MV-4-11 (cell line): ENCODE results near the gene ALCAM.

Experiments used
- DNase-seq: peaks from one replicate; lab custom pipeline; 2025; lab: John Stamatoyannopoulos, UW

The ALCAM gene

GRCh38 chr3:105490045-105490444 lies 123.3 kb downstream of the ALCAM start:
- no peak for DNase-seq

DNA sequence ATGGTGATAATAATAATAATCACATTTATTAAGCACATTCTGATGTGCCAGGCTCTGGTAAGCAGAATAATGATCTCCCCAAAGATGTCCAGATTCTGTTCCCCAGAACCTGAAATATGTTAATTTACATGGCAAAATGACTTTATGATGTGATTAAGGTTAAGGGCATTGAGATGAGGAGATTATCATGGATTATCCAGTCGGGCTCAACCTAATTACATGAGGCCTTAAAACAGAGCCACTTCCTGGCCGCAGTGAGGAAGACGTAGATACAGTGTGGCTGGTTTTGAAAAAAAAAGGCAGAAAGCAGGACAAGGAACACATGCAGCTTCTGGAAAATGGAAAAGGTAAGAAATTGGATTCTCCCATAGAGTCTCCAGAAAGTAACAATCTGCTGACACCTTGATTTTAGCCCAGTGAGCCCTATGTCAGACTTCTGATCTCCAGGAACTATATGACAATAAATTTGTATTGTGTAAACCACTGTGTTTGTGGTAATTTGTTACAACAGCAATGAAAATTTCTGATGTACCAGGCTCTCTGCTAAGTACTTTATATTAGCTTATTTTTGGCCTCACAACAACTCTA lies 126.7 kb downstream of the ALCAM start:
- DNase-seq, result no peak

GRCh38 chr3:105495021-105495420 lies 128.3 kb downstream of the ALCAM start:
- DNase-seq, result no peak

DNA sequence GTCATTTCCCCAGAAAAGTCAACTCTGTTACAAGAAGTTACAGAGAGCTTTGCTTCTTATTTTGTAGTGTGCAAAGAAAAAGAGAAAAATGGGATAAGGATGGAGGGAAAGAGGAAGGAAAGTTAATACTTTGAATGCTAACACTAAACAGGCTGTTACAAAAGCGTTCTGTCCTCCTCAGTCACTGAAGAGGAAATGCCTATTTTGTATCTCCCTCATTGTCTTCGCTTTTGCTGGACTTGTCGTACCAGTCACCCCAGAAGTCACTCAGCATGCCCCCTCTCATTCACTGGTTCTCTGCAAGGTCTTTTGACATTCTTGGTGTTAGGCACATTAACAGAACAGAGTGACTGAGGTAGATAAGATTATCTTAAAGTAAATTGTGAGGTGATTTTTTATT lies 129.6 kb downstream of the ALCAM start:
- DNase-seq, result no peak

DNA sequence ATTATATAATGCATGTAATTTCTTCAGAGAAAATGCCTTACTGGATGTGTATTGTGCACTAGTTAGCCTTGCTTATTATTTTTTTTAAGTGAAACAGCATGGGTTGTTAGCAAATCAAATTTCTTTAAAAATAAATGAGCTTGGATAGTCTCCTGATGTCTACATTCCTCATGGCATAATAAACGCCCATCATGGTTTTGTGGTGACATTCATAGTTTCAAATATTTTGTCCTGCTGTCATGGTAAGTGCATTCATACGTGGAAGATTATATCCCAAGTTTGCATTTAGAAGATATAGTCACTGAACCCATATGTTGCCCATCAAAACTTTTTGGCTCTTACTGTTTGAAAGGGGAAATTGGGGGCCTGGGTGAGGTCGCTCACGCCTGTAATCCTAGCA lies 130.7 kb downstream of the ALCAM start:
- DNase-seq, result no peak

DNA sequence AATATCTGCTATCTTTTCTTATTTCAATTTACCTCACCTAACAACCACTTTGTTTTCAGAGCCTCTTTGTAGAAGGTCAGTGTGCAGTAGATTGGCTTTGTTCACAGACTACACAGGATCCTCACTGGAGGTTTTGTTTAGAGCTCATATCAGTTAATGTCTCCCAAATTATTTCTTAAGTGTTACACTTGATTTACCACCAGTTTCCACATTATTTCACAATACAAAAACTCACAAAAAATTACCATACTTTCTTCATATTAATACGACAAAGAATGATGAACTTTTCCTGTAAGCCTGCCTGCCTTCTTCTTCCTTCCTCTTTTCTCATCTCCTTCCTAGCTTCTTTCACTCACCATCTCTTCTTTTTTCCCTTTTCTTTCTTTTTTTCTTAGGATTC lies 133.3 kb downstream of the ALCAM start:
- peak; percentile 16 for DNase-seq

- DNase-seq, result no peak
These were observed 135.6 kb downstream of the ALCAM start for GRCh38 chr3:105502333-105502732.

DNA sequence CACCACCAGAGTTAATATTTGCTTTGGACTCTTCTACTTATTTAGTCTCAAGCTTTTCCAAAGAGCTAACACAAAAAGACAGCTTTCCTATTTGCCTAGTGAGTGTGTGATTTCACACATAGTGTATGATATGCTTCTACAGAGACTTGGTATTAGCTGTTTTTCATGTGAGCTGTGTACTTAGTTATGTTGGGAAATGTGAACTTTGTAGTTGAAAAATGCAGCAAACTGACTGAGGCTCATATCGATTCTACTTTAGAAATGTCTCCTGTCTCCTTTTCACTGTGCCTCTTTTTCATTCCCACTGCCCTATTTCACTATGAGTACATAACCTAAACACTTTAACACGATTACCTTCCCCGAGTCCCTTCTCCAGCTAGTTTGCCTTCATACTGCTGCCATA lies 136.5 kb downstream of the ALCAM start:
- no peak for DNase-seq

GRCh38 chr3:105504440-105504951 lies 137.8 kb downstream of the ALCAM start:
- DNase-seq, result no peak

DNA sequence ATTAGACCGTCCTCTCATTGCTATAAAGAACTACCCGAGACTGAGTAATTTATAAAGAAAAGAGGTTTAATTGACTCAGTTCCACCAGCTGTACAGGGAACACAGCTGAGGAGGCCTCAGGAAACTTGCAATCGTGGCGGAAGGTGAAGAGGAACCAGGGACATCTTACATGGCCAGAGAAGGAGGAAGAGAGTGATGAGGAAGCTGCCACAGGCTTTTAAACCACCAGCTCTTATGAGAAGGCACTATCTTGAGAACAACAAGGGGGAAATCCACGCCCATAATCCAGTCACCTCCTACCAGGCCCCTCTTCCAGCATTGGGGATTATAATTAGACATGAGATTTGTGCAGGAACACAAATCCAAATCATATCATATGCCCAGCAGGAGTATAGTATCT lies 138.5 kb downstream of the ALCAM start:
- peak; percentile 64 for DNase-seq

GRCh38 chr3:105511031-105511430 lies 144.3 kb downstream of the ALCAM start:
- DNase-seq, result no peak

GRCh38 chr3:105512061-105512460 lies 145.4 kb downstream of the ALCAM start:
- DNase-seq, result no peak

DNA sequence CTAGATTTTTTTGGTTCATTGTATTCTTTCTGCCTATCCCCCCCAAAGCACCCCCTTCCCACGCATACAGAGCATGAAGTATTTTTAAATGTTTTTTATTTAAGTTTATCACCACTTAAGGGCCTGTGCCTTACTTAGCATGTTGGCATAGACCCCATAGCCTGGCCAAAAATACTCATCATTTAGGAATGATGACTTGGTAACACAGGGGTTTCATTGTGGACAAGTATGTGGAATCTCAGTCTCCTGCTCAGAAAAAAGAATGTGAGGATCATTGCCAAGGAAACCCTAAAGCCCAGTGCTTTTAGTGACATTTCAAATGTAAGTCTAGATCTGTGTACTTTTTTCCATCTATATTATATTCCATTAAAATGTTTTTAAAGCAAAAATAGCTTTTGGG lies 146.3 kb downstream of the ALCAM start:
- DNase-seq, result no peak

- no peak for DNase-seq
These were observed 147.2 kb downstream of the ALCAM start for GRCh38 chr3:105513886-105514285.

DNA sequence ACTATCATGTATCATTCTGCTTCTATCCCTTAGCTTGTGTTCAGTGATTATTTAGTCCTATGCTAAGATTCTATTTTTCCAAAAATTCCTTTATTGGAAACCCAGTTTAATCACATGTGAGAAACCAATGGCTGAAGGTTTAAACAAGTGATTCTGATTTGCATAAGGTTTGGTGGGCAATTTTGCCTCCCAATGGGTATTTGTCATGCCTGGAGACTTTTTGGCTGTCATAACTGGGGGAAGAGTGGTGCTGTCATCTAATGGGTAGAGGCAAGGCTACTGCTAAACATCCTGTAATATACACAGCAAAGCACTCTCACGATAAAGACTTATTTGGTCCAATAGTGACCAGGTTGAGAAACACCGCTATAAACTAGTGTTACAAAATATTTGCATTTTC lies 148.7 kb downstream of the ALCAM start:
- no peak for DNase-seq

DNA sequence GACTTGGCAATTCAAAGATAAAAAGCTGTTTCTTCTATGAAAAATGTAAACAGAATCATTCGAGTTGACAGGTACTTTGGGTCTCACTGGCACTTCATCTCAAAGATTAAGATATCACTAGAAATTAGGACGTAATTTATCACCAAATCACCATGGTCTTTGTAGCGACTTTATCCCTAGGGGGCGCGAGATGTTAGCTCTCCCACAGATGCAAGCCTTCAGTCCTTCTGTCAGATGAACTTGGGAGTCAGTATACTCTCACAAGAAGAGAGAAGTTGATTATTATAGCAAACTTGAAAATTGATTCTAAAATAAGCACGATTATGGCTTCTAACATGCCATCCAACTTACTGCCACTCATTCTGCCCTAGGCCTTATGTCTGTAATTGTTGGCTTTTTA lies 150.3 kb downstream of the ALCAM start:
- DNase-seq, result no peak

GRCh38 chr3:105518203-105518602 lies 151.5 kb downstream of the ALCAM start:
- no peak for DNase-seq

GRCh38 chr3:105518806-105519418 lies 152.2 kb downstream of the ALCAM start:
- DNase-seq, result peak; percentile 48

DNA sequence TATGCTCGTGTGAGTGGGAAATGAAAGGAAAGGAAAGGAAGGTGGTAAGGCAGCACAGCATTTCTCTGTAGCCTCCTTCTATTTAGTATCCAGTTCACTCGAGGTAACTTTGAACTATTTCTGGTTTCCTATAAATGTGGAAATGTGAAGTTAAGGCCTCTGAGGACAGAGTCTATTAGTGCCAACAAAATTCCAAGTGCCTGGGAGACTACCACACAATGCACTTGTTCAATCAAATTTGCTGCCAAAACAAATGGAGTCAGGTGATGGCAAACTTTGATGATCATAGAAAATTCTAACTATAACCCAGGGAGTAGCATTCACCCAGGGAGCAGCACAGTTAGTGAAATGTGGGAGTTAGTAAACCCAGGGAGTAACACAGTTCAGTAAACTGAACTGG lies 155.1 kb downstream of the ALCAM start:
- no peak for DNase-seq

DNA sequence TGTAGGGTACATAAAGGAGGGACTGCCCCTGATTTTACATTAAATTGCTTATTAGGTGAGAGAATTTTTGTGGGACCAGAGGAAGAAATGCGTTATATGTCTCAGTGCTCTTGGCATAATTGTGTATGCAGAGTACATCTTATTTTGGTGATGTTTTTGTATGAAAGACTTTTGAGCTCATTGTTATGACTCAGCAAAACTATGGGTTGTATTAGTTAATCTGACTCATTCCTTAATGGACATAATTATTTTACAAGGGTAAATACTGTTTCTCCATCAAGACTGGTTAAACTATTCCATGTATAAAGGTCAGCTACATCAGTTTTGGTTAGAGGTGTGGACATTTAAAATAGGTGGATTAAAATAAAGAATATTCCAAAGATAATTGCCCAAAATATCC lies 156.8 kb downstream of the ALCAM start:
- no peak for DNase-seq

GRCh38 chr3:105525531-105525930 lies 158.8 kb downstream of the ALCAM start:
- DNase-seq, result no peak

DNA sequence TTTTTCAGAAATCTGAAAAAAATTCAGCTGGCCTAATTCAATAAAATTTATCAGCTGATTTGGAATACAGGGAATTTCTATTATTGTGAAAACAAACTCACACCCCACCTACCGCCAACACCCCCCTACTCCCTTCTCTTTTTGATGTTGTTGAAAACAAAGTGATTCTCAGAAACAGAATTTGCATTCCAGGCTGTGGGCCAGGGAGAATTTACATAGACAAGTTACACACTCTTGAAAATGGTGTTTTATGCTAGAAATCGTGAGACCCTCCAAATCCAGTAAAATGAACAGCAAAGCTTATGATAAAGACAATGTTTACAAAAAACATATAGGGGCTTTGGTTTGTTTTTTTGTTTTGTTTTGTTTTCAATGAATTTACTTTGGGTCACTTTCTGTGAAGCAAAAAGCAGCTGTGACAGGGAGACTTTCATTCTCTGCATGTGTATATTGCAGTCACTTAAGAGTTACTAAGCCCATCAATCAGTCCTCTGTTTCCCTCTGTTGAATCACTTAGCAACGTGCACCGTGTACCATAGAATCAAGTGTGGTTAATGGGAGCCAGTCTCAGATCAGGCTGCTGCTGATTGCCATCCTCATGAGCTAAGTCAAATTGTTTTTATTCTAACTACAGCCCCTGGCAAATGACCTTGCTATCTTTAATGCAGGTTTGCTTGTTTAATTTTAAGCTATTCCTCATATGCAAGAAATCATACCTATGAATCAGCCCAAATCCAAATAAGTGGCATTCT lies 159.8 kb downstream of the ALCAM start:
- DNase-seq, result no peak

DNA sequence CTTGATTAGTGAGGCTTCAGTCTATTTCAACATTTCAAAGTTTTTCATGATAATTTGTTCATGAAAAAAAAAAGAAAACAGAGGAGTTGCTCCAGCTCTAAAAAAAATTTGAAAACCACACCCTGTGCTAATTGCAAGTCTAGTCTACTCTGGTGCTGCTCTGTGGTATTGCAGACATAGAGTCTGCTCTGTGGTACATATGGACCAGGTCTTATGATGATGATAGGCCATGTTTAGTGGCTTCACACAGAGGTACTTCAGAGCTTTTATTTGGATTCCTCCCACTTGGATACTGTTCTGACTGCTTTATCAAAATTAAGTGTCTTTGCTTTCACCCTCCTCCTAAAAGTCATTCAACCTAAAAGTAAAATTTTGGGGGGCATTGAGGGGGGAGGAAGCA lies 160.8 kb downstream of the ALCAM start:
- DNase-seq, result no peak
